Measurements from ENCODE around the gene NPTXR. TPM values are rescaled to one million over a fixed set of nuclear protein-coding genes. Genes with fewer than 3 reads are reported as not detected.

Gene NPTXR
- total and polyA plus RNA-seq, 2 donors from 2014 or later = 1.1 to 12.5 TPM

DNA sequence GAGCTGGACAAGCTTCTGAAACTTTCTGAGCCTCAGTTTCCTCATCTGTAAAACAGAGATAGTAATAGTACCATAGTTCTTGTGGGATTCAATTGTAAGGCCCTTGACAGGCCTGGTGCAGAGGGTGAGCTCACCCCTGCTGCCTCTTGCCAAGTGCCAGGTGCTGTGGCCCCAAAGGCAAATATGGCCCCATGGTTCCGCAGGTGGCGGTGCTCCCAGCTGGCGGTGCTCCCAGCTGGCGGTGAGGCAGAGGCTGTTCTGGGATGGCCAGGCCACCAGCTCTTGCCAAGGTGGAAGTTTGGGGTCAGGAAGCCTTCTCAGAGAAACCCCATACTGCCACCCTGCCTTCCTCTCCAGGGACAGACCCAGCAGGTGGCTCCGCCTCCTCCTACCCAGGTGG lies 8.8 kb downstream of the NPTXR start:
- TF ChIP-seq CTCF (IDR thresholded peaks at IDR 0.05; ENCODE audit: borderline replicate concordance, extremely low read depth, insufficient read depth) = no peak
- no peak overlapping the region for H3K27ac ChIP-seq (ENCODE audit: low read depth in 2 of 2, low read length in 2 of 2)
- no peak overlapping the region for H3K4me3 ChIP-seq (ENCODE audit: low read length in 3 of 3)
- no peak for FAIRE-seq
- intact Hi-C loops (cut with DNase I) = no loop called here
- H3K9me3 ChIP-seq (ENCODE audit: control insufficient read depth in 2 of 3, insufficient read depth in 1 of 3, low read length in 3 of 3) = no peaks in the 10 kb centered on the region
- no peaks in the 10 kb centered on the region for H3K4me1 ChIP-seq (ENCODE audit: control insufficient read depth in 2 of 3, insufficient read depth in 2 of 3, low read depth in 1 of 3, low read length in 3 of 3)
- DNase-seq = no peak
- H3K9ac ChIP-seq (ENCODE audit: low read length in 3 of 3) = no peak overlapping the region
- H3K36me3 ChIP-seq (ENCODE audit: control insufficient read depth in 2 of 3, insufficient read depth in 3 of 3, low read length in 3 of 3) = no peaks in the 10 kb centered on the region
- H3K27me3 ChIP-seq (ENCODE audit: control insufficient read depth, insufficient read depth, low read length) = no peaks in the 10 kb centered on the region

DNA sequence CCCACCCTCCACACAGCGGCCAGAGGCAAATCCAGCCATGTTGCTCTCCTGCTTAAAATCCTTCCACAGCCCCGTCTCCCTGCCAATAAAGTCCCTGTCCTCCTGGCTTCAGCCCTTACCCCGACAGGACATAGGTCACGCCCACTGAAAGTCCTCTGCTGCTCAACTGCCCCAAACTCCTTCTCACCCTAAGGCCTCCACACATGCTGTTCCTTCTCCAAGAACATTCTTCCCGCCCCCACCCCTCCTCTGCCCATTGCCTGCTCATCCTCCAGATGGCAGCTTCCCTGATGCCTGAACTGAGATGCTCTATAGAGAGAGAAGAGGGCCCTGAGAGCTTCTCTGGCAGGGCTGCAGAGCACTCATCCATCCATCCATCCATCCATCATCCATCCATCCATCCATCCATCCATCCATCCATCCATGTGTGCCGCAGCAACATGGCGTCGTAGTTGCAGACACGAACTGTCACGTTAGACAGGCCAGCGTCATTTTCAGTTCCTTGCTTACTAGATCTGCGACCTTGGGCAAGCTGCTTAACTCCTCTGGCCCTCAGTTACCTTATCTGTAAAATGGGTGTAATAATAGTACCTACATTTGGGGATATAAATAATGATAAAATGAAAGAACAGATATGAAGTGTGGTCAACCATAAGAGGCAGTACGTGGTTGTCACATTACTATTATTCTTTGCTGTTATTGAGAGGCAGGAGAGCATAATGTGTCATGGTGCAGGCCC lies 9.4 kb downstream of the NPTXR start:
- FAIRE-seq (no peak), DNase-seq (no peak)
- no peaks in the 10 kb centered on the region for H3K9me3 ChIP-seq (ENCODE audit: control insufficient read depth in 2 of 3, insufficient read depth in 1 of 3, low read length in 3 of 3)
- intact Hi-C loops (cut with DNase I) = no loop called here
- H3K27ac ChIP-seq (ENCODE audit: low read depth in 2 of 2, low read length in 2 of 2) = no peak overlapping the region
- no peak for TF ChIP-seq CTCF (IDR thresholded peaks at IDR 0.05; ENCODE audit: borderline replicate concordance, extremely low read depth, insufficient read depth)
- H3K36me3 ChIP-seq (ENCODE audit: control insufficient read depth in 2 of 3, insufficient read depth in 3 of 3, low read length in 3 of 3) = no peaks in the 10 kb centered on the region
- no peak overlapping the region for H3K4me3 ChIP-seq (ENCODE audit: low read length in 3 of 3)
- H3K9ac ChIP-seq (ENCODE audit: low read length in 3 of 3) = no peak overlapping the region
- no peaks in the 10 kb centered on the region for H3K27me3 ChIP-seq (ENCODE audit: control insufficient read depth, insufficient read depth, low read length)
- H3K4me1 ChIP-seq (ENCODE audit: control insufficient read depth in 2 of 3, insufficient read depth in 2 of 3, low read depth in 1 of 3, low read length in 3 of 3) = no peaks in the 10 kb centered on the region

- intact Hi-C loops (cut with DNase I) = no loop called here
- H3K4me3 ChIP-seq (ENCODE audit: low read length in 3 of 3) = no peak overlapping the region
- no peak overlapping the region for H3K27ac ChIP-seq (ENCODE audit: low read depth in 2 of 2, low read length in 2 of 2)
- TF ChIP-seq CTCF (IDR thresholded peaks at IDR 0.05; ENCODE audit: borderline replicate concordance, extremely low read depth, insufficient read depth) = no peak
- H3K36me3 ChIP-seq (ENCODE audit: control insufficient read depth in 2 of 3, insufficient read depth in 3 of 3, low read length in 3 of 3) = no peaks in the 10 kb centered on the region
- FAIRE-seq (no peak), DNase-seq (no peak)
- H3K4me1 ChIP-seq (ENCODE audit: control insufficient read depth in 2 of 3, insufficient read depth in 2 of 3, low read depth in 1 of 3, low read length in 3 of 3) = no peaks in the 10 kb centered on the region
- H3K9me3 ChIP-seq (ENCODE audit: control insufficient read depth in 2 of 3, insufficient read depth in 1 of 3, low read length in 3 of 3) = peaks cover 0 to 7% (median 0%) of the 10 kb centered on the region in 3 donors
- H3K27me3 ChIP-seq (ENCODE audit: control insufficient read depth, insufficient read depth, low read length) = no peaks in the 10 kb centered on the region
- no peak overlapping the region for H3K9ac ChIP-seq (ENCODE audit: low read length in 3 of 3)
These were observed 10.8 kb downstream of the NPTXR start for GRCh38 chr22:38833061-38833460.

All from kidney (tissue), 14 donors.